ENCODE measurements around the gene ZNF516. TPM values are rescaled to one million over a fixed set of nuclear protein-coding genes. Genes with fewer than 3 reads are reported as not detected.

The ZNF516 gene
- total and polyA plus RNA-seq, 7 donors, result 2.4 to 20.6 (median 9.6) TPM

DNA sequence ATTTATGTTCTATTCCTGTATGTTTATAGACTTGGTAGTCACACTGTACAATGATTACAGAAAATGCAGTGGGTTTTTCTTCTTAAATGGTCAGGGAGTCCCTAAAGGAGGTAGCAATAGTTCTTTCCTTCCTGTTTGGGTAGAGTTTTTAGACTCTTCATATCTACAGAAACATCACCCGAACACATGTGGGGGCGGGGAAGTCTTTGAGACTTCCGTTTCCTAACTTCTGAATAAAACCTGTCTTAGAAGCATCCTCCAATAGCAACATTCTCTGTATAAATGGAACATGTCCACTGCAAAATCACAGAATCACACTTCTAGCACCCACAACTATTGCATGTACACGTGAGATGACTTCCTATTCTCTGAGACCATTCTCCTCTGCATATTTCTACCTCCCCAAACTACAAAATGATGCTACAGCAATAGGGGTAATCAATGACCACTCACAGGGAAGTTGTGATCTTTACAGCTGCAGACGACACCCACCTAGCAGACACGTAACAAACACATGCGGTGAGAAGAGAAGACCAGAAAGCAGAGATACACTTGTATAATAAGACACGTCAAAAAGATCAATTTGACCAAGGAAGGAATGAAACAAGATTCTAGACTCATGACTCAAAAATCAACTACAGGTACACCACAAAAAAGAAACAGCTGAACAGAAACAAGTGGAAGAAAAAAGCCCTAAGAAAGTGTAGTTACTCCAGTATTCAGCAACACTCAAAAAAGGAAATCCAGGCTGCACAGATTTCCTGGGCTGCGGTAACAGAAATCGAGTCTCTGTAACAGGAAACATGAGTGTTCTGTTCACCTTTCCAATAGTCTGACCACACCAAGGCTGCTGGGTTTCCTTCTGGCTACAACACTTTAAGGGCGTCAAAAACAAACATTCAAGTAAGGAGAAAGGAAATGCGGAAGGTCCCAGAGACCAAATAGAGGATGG, 120.4 kb downstream of the ZNF516 start:
- no peaks in the 10 kb centered on the region for H3K9me3 ChIP-seq
- H3K27me3 ChIP-seq (ENCODE audit: insufficient read depth in 3 of 3, low read length in 2 of 3), result no peaks in the 10 kb centered on the region
- WGBS, 3 donors, result 83 to 88% (median 83%) methylated on average over 12 of the region's 12 CpGs
- H3K4me1 ChIP-seq, result no peaks in the 10 kb centered on the region
- peaks cover 0 to 43% of the 10 kb centered on the region in 2 donors for H3K36me3 ChIP-seq (ENCODE audit: insufficient read depth in 1 of 2, low read depth in 1 of 2)
- no peak for DNase-seq
- H3K4me3 ChIP-seq, result no peak overlapping the region
- H3K27ac ChIP-seq, result no peak overlapping the region
- ATAC-seq, result no peak
- intact Hi-C loops (cut with DNase I), result no loop called here
- TF ChIP-seq, protein P1, sequence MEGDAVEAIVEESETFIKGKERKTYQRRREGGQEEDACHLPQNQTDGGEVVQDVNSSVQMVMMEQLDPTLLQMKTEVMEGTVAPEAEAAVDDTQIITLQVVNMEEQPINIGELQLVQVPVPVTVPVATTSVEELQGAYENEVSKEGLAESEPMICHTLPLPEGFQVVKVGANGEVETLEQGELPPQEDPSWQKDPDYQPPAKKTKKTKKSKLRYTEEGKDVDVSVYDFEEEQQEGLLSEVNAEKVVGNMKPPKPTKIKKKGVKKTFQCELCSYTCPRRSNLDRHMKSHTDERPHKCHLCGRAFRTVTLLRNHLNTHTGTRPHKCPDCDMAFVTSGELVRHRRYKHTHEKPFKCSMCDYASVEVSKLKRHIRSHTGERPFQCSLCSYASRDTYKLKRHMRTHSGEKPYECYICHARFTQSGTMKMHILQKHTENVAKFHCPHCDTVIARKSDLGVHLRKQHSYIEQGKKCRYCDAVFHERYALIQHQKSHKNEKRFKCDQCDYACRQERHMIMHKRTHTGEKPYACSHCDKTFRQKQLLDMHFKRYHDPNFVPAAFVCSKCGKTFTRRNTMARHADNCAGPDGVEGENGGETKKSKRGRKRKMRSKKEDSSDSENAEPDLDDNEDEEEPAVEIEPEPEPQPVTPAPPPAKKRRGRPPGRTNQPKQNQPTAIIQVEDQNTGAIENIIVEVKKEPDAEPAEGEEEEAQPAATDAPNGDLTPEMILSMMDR (IDR thresholded peaks at IDR 0.05), result no peak

DNA sequence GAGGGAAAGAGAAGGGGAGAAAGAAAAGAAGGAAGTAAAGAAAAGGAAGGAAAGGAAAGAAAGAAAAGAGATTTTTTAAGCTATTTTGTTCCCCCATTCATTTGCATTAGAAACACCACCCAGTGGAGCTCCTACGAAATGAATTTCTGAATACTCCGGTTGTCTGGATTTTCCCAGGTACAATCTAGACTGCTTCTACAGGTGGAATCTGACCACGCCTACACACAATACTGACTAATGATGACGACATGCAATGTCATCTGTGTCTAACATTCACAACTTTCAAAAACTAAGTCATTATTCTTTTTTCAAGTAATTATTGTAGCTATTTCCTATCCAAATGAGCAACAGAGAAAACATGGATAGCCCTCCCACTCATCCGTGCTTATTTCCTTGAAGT, 121.7 kb downstream of the ZNF516 start:
- H3K27me3 ChIP-seq (ENCODE audit: insufficient read depth in 3 of 3, low read length in 2 of 3), result no peaks in the 10 kb centered on the region
- H3K4me1 ChIP-seq, result no peaks in the 10 kb centered on the region
- intact Hi-C loops (cut with DNase I), result no loop called here
- 87 to 94% (median 92%) methylated on average over 5 of the region's 5 CpGs for whole genome bisulfite sequencing, 3 donors
- no peak overlapping the region for H3K27ac ChIP-seq
- ATAC-seq, result no peak
- no peaks in the 10 kb centered on the region for H3K9me3 ChIP-seq
- no peak for DNase-seq
- no peak overlapping the region for H3K4me3 ChIP-seq
- TF ChIP-seq, protein P1 (IDR thresholded peaks at IDR 0.05), result no peak
- H3K36me3 ChIP-seq (ENCODE audit: insufficient read depth in 1 of 2, low read depth in 1 of 2), result peaks cover 0 to 31% of the 10 kb centered on the region in 2 donors

DNA sequence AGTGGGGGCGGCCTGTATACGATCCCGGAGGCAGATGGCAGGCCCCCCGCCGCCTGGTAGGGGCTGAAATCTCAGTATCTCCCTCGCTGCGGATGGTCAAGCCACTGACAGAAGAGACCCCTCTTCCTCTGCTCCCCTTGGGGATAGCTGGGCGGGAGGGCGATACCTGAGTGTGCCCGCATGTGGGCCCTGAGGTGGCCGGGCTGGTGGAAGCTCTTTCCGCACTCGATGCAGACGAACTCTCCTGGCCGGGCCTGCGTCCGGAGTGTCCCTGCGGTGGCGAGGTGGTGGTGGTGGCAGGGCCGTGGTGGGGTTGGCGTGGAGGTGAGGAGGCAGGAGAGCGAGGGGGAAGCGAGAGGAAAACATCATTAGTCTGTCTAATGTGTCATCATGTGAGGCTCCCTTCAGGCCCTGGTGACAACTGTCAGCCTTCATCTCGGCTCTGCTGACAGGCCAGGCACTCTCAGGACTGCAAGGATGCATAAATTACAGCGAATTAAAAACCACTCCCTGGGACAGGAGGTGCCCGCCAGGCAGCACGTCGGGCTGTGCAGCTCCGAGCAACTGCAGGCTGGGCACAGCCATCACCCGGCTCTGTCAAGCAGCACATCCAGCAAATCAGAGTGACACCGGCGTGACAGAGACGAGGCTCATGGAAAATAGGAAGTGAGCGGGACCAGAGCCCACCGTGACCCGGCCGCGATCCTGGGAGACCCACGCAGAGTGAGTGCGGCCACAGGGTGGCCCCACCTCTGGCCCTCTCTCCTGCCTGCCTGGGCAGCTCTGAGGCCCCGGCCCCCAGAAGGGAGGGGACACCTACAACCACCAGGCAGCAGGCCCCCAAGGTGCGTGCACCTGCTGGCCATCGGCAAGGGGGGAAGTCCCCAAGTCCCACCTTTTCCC, 123.5 kb downstream of the ZNF516 start:
- Histone ChIP-seq H3K36me3 (ENCODE audit: insufficient read depth in 1 of 2, low read depth in 1 of 2) (peaks cover 0 to 23% of the 10 kb centered on the region in 2 donors), H3K4me1 (no peaks in the 10 kb centered on the region), H3K27me3 (ENCODE audit: insufficient read depth in 3 of 3, low read length in 2 of 3) (no peaks in the 10 kb centered on the region), H3K27ac (no peak overlapping the region), H3K9me3 (no peaks in the 10 kb centered on the region), H3K4me3 (no peak overlapping the region)
- ATAC-seq (no peak), DNase-seq (no peak)
- TF ChIP-seq, protein P1 (IDR thresholded peaks at IDR 0.05), result no peak
- intact Hi-C loops (cut with DNase I), result no loop called here
- WGBS, 3 donors, result 90 to 92% (median 91%) methylated on average over 42 to 43 of the region's 43 CpGs

DNA sequence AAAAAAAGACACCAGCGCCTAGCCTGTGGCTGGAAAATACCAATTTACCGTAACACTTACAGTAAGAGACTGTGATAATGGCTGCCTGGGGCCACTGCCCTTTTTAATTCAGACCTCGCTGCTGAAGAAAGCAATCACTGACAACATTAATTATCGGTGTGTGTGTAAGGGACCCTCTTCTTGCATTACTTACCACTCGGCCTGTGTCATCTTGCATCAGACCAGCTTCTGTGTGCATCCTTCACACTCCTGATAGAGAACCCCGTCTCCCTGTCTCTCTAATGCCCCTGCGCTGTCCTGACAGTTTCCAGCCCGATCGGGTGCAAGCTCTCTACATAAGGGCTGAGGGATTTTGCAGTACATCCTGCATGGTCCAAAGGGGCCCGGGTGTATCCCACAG, 124.4 kb downstream of the ZNF516 start:
- Histone ChIP-seq H3K4me1 (no peaks in the 10 kb centered on the region), H3K27ac (no peak overlapping the region), H3K36me3 (ENCODE audit: insufficient read depth in 1 of 2, low read depth in 1 of 2) (peaks cover 0 to 23% of the 10 kb centered on the region in 2 donors), H3K27me3 (ENCODE audit: insufficient read depth in 3 of 3, low read length in 2 of 3) (no peaks in the 10 kb centered on the region), H3K4me3 (no peak overlapping the region), H3K9me3 (no peaks in the 10 kb centered on the region)
- intact Hi-C loops (cut with DNase I), result no loop called here
- 94 to 98% (median 94%) methylated on average over 10 of the region's 10 CpGs for WGBS, 3 donors
- DNase-seq (no peak), ATAC-seq (no peak)
- TF ChIP-seq, protein P1 (IDR thresholded peaks at IDR 0.05), result no peak

All from psoas muscle (tissue), 8 donors.